Measurements from ENCODE around the gene GABPB2. TPM values are rescaled to one million over a fixed set of nuclear protein-coding genes. Genes with fewer than 3 reads are reported as not detected.

Gene GABPB2
- total and polyA plus RNA-seq, 2 of the 13 experiments (the other 11 are each of a cell fraction or from before 2014, with no cell fraction given): 0.09 TPM; not detected in 1

- DNase-seq (ENCODE audit: low spot score) (no peak), FAIRE-seq (no peak), ATAC-seq (no peak)
- POLR2A ChIA-PET: no interaction called here
- CTCF ChIA-PET (ENCODE audit: low intra/inter-chr PET ratio, low total read pairs): no interaction called here
- H3K9ac ChIP-seq (ENCODE audit: insufficient read depth, low read depth, low read length): no peak overlapping the region
- no peak overlapping the region for H2AFZ ChIP-seq (ENCODE audit: low read length)
- no peaks in the 10 kb centered on the region for H3K27me3 ChIP-seq (ENCODE audit: control insufficient read depth in 1 of 2, insufficient read depth in 2 of 2, low read length in 2 of 2)
- no peak overlapping the region for H3K27ac ChIP-seq (ENCODE audit: extremely low read length, insufficient read depth, low read length)
- WGBS (ENCODE audit: low lambda C conversion rate): 100% methylated on average over 3 of the region's 7 CpGs
- BruUV-seq (replicated peaks): no TSS peak
- intact Hi-C loops (cut with micrococcal nuclease; ENCODE audit: unreplicated experiment) (loop anchor here (5.0 kb wide), 1 partner anchor 132 kb away; no protein-coding TSS in a partner anchor), in situ Hi-C loops (cut with HindIII; ENCODE audit: extremely low pct_ligation_motif_present, low pct_unique_long_range_greater_than_20kb) (no loop called here)
- no peaks in the 10 kb centered on the region for H3K9me3 ChIP-seq (ENCODE audit: low read length)
- H3K4me3 ChIP-seq (replicated peaks in 1 of 3; ENCODE audit: insufficient read depth in 1 of 3, low read depth in 2 of 3, low read length in 3 of 3): no peak overlapping the region; a peak in 1 of 6 replicates
- H3K79me2 ChIP-seq (ENCODE audit: insufficient read depth, low read length): no peaks in the 10 kb centered on the region
- TF ChIP-seq, protein P1, sequence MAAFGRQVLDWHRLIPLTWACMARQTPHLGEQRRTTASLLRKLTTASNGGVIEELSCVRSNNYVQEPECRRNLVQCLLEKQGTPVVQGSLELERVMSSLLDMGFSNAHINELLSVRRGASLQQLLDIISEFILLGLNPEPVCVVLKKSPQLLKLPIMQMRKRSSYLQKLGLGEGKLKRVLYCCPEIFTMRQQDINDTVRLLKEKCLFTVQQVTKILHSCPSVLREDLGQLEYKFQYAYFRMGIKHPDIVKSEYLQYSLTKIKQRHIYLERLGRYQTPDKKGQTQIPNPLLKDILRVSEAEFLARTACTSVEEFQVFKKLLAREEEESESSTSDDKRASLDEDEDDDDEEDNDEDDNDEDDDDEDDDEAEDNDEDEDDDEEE (CRISPR knock-in tag; IDR thresholded peaks at IDR 0.05): no peak
- TF ChIP-seq JUND (CRISPR knock-in tag; IDR thresholded peaks at IDR 0.05): no peak
- TF ChIP-seq, protein P2, sequence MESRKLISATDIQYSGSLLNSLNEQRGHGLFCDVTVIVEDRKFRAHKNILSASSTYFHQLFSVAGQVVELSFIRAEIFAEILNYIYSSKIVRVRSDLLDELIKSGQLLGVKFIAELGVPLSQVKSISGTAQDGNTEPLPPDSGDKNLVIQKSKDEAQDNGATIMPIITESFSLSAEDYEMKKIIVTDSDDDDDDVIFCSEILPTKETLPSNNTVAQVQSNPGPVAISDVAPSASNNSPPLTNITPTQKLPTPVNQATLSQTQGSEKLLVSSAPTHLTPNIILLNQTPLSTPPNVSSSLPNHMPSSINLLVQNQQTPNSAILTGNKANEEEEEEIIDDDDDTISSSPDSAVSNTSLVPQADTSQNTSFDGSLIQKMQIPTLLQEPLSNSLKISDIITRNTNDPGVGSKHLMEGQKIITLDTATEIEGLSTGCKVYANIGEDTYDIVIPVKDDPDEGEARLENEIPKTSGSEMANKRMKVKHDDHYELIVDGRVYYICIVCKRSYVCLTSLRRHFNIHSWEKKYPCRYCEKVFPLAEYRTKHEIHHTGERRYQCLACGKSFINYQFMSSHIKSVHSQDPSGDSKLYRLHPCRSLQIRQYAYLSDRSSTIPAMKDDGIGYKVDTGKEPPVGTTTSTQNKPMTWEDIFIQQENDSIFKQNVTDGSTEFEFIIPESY (CRISPR knock-in tag; IDR thresholded peaks at IDR 0.05): no peak
- 0 out of 2 replicates have a peak overlapping the region, but pooled peaks have one; percentile 0 for H3K4me2 ChIP-seq (ENCODE audit: low read depth, low read length)
- H3K4me1 ChIP-seq (ENCODE audit: insufficient read depth, low read length): peaks cover 33% of the 10 kb centered on the region
- no peaks in the 10 kb centered on the region for H4K20me1 ChIP-seq (ENCODE audit: insufficient read depth, low read length)
- H3K36me3 ChIP-seq (replicated peaks in 1 of 2; ENCODE audit: control insufficient read depth in 1 of 2, insufficient read depth in 2 of 2, low read length in 2 of 2): no peaks in the 10 kb centered on the region
Measured at GRCh38 chr1:151144474-151145303, 74.1 kb downstream of the GABPB2 start.
